GM18508 (cell line): Measurements from ENCODE around the gene CST1.
"Not testable (repeated sequence)": the region's sequence is repeated elsewhere in the genome, so short reads cannot be mapped to it uniquely, and the experiment has no call there.

ENCODE experiments used
- ATAC-seq: cut with Tn5 transposase; IDR thresholded peaks from one replicate; pipeline ENCODE4 v1.9.1; 2021; ENCODE audit warnings: moderate number of reproducible peaks; ENCODE audit not compliant: insufficient read depth, unreplicated experiment

CST1 gene

DNA sequence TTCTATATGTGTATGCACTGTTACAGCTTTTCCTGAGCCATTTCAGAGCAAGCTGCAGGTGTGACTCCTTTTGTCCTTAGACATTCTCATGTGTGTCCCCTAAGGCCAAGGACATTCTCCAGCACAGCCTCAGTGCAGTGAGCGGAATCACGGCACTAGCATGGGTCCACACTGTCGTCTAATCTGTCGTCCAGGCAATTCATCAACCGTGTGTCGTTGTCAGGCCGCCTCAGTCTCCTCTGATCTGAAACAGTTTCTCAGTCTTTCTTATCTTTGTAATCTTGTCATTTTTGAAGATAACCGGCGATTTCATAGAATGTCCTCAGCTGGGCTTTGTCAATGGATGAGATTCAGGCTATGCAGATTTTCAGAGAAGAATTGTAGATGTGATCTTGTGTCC is 31.4 kb downstream of the CST1 start:
- not testable (repeated sequence) for ATAC-seq

DNA sequence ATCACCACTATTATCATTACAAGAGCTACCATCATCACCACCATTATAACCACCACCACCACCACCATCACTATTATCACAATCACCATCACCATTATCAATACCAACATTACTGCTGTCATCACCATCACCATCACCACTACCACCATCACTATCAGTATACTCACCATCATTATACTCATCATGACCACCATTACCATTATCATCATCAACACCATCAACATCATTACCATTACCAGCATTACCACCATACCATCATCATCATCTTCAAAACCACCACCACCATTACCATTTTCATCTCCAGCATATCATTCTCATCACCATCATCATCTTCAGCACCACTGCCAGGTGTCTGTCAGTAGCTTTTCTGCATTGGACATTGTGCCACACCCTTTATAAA is 39.0 kb downstream of the CST1 start:
- ATAC-seq: not testable (repeated sequence)

DNA sequence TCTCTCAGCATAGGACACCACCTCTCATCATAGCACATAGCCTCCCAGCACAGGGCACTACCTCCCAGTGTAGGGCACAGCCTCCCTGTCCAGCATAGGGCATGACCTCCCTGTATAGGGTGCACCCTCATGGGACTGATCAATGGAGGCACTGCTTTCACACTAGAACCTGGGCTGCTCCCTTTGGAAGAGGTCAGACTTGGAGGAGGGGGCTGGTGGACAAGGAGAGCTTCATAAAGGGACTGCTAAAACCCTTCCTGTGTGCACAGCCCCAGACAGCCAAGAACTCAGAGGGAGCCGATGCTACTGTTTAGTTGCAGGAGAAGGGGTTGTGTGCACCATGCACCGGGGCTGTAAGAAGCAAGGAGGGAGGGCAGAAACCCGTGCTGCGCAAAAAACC is 40.0 kb downstream of the CST1 start:
- ATAC-seq: no peak

DNA sequence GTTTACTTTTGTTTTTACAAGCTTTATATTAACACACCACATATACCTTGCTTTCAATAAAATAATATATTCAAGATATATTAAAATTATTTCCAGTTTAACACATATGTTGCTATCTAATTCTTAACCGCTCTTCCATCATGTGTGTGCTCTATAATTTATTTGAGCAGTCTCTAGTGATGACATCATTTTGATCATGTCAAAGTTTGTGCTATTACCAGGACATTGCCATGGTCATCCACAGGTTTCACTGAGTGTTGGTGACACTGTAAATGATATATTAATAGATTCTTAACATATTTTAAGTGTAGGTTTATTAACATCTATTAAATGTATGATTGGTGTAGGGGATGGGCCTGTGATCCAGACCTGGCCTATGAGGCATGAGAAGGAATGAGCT is 44.8 kb downstream of the CST1 start:
- ATAC-seq: no peak

DNA sequence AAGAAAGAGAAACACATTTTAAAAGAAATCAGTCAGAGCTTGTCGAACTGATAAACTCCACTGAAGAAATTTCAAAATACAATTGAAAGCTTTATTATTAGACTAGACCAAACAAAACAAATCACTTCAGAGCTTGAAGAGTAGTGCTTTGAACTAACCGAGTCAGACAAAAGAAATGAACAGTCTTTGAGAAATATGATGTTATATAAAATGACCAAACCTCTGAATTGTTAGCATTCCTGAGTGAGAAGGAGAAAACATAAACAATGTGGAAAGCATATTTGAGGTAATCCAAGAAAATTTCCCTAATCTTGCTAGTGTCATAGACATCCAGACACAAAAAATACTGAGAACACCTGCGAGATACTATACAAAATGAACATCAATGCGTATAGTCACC is 48.7 kb downstream of the CST1 start:
- no peak for ATAC-seq

DNA sequence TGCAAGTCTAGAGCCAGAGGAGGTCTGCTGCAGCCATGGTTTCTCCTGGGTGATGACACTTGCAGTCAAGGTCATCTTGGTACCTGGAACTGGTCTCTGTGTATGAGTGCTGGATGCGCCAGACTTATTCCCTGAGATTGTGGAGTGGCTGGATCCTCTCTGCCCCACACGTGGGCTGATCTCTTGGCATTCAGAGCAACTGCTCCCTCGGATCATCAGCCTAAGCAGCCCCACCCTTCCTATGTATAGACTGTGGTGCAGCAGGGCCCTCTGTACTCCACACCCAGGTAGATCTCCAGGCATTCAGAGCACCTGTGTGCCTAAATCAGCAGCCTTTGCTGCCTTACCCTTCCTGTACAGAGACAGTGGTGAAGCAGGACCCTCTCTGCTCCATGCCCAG is 49.8 kb downstream of the CST1 start:
- ATAC-seq: no peak

DNA sequence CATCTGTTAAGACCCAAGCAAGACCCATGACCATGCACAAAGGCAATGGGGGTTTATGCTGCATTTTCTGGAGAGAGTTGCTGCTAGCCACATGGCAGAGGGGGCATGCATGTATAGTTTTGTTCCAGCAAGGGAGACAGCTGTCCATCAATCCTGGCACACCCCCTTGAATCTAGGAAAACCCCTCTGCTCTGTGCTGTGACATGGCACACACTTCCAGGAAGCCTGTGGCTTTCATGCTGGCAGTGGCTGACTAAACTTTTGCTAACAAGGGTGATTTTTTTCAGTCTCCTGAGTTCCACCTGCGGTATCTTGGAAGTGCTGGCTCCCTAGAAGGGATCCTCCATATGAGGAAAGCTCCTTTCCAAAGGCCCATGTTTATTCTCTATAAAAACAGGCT is 52.8 kb downstream of the CST1 start:
- no peak for ATAC-seq
